Measurements from ENCODE around the gene CKAP4. TPM values are rescaled to one million over a fixed set of nuclear protein-coding genes. Genes with fewer than 3 reads are reported as not detected.

Gene CKAP4
- total RNA-seq, 1 donor from 2014 or later = 180 TPM

DNA sequence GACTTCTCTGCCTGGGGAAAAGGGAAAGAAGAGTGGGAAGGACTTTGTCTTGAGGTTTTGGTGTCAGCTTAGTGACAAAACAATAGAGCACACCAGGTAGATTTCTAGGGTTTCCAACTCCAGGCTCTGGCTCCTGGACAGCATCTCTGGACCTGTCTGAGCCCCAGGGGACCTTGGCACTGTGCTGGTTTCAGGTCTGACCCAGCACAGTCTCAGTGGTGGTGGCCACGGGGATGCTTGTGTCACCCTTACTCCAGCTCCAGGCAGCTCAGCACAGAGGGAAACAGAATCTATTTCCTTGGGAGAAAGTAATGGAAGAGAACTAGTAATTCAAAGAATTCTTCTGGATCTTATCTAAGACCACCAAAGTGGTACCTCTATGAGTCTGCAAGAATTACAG lies 11.1 kb upstream of the CKAP4 start:
- TF ChIP-seq, protein P1, sequence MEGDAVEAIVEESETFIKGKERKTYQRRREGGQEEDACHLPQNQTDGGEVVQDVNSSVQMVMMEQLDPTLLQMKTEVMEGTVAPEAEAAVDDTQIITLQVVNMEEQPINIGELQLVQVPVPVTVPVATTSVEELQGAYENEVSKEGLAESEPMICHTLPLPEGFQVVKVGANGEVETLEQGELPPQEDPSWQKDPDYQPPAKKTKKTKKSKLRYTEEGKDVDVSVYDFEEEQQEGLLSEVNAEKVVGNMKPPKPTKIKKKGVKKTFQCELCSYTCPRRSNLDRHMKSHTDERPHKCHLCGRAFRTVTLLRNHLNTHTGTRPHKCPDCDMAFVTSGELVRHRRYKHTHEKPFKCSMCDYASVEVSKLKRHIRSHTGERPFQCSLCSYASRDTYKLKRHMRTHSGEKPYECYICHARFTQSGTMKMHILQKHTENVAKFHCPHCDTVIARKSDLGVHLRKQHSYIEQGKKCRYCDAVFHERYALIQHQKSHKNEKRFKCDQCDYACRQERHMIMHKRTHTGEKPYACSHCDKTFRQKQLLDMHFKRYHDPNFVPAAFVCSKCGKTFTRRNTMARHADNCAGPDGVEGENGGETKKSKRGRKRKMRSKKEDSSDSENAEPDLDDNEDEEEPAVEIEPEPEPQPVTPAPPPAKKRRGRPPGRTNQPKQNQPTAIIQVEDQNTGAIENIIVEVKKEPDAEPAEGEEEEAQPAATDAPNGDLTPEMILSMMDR (IDR thresholded peaks at IDR 0.05; ENCODE audit: unreplicated experiment) = no peak
- Mint-ChIP-seq H3K27ac (no peak overlapping the region), H3K4me1 (no peaks in the 10 kb centered on the region), H3K9me3 (peaks cover 9% of the 10 kb centered on the region), H3K36me3 (no peaks in the 10 kb centered on the region), H3K27me3 (ENCODE audit: low read depth) (no peaks in the 10 kb centered on the region), H3K4me3 (no peak overlapping the region)
- DNase-seq (ENCODE audit: low spot score in 2 of 2, unreplicated experiment in 2 of 2) = no peak

DNA sequence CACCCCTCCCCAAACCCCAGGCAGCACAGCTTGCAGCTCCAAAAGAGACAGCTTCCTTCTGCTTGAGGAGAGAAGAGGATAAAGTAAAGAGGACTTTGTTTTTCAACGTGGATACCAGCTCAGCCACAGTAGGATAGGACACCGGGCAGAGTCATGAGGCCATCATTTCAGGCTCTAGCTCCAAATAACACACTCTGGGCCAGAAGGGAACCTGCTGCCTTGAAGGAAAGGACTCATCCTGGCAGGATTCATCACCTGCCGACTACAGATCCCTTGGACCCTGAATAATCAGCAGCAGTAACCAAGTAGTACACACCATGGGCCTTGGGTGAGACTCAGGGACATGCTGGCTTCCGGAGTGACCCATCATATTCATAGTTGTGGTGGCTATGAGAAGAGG lies 10.4 kb upstream of the CKAP4 start:
- Mint-ChIP-seq H3K4me1 (no peaks in the 10 kb centered on the region), H3K27me3 (ENCODE audit: low read depth) (no peaks in the 10 kb centered on the region), H3K27ac (no peak overlapping the region), H3K9me3 (peaks cover 7% of the 10 kb centered on the region), H3K36me3 (no peaks in the 10 kb centered on the region), H3K4me3 (no peak overlapping the region)
- TF ChIP-seq, protein P1 (IDR thresholded peaks at IDR 0.05; ENCODE audit: unreplicated experiment) = no peak
- DNase-seq (ENCODE audit: low spot score in 2 of 2, unreplicated experiment in 2 of 2) = no peak

DNA sequence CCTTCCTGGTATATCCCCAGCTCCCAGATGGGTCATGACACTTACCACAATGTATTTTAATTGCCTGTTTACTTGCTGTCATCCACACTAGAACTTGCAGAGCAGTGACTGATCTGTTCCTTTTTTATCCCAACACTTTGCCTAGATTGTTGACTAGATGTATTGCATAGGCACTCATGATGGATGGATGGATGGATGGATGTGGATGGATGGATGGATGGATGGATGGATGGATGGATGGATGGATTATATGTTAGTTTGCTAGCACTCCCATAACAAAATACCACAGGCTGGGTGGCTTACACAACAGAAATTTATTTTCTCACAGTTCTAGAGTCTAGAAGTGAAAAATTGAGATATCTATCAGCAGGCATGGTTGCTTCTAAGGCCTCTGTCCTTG lies 8.7 kb upstream of the CKAP4 start:
- Mint-ChIP-seq H3K27ac (no peak overlapping the region), H3K27me3 (ENCODE audit: low read depth) (no peaks in the 10 kb centered on the region), H3K36me3 (no peaks in the 10 kb centered on the region), H3K4me3 (no peak overlapping the region), H3K4me1 (peaks cover 11% of the 10 kb centered on the region), H3K9me3 (peaks cover 5% of the 10 kb centered on the region)
- DNase-seq (ENCODE audit: low spot score in 2 of 2, unreplicated experiment in 2 of 2) = no peak
- TF ChIP-seq, protein P1 (IDR thresholded peaks at IDR 0.05; ENCODE audit: unreplicated experiment) = no peak

DNA sequence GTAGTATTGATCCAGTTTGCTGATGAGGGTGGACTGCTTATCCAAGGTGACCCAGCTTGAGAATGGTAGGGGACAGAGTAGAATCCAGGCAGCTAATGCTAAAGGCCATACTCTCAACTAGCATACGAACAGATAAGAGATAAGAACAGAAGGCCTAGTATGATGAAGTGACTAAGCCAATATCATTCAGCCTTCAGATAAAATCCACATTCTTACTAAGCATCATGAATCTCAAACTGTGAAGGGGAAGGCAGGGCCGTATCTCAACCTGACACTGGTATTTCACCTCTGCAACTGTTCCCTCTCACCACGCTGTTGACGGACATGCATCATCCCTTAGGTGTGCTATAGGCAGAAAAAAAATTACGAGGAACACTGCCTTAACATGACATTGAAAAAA lies 8.1 kb upstream of the CKAP4 start:
- no peaks in the 10 kb centered on the region for H3K27me3 Mint-ChIP-seq (ENCODE audit: low read depth)

DNA sequence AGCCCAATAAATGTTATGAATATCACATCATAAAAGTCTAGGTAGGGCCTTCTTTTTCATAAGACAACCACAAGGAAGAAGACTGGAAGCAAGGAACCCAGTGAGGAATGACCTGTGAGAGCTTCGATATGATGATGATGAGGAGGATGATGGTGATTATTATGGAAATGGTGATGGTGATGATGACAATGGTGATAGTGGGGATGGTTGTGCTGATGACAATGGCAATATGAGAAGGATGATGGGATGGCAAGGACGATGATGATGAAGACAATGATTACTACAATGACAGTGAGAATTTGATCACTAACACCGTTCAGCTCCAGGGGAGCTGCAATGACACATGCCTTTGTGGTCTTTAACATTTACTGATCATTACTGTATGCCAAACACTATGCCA lies 7.7 kb upstream of the CKAP4 start:
- H3K27ac Mint-ChIP-seq = no peak overlapping the region
- DNase-seq (ENCODE audit: low spot score in 2 of 2, unreplicated experiment in 2 of 2) = no peak
- no peaks in the 10 kb centered on the region for H3K27me3 Mint-ChIP-seq (ENCODE audit: low read depth)
- H3K4me3 Mint-ChIP-seq = no peak overlapping the region
- no peaks in the 10 kb centered on the region for H3K36me3 Mint-ChIP-seq
- peaks cover 20% of the 10 kb centered on the region for H3K4me1 Mint-ChIP-seq
- TF ChIP-seq, protein P1 (IDR thresholded peaks at IDR 0.05; ENCODE audit: unreplicated experiment) = no peak
- H3K9me3 Mint-ChIP-seq = peaks cover 5% of the 10 kb centered on the region

More for the DNA sequence above, 8.1 kb upstream of the CKAP4 start:
- H3K27ac Mint-ChIP-seq = no peak overlapping the region
- no peaks in the 10 kb centered on the region for H3K36me3 Mint-ChIP-seq
- H3K4me1 Mint-ChIP-seq = peaks cover 17% of the 10 kb centered on the region
- H3K4me3 Mint-ChIP-seq = no peak overlapping the region
- DNase-seq (ENCODE audit: low spot score in 2 of 2, unreplicated experiment in 2 of 2) = no peak
- TF ChIP-seq, protein P1 (IDR thresholded peaks at IDR 0.05; ENCODE audit: unreplicated experiment) = no peak
- H3K9me3 Mint-ChIP-seq = peaks cover 5% of the 10 kb centered on the region

DNA sequence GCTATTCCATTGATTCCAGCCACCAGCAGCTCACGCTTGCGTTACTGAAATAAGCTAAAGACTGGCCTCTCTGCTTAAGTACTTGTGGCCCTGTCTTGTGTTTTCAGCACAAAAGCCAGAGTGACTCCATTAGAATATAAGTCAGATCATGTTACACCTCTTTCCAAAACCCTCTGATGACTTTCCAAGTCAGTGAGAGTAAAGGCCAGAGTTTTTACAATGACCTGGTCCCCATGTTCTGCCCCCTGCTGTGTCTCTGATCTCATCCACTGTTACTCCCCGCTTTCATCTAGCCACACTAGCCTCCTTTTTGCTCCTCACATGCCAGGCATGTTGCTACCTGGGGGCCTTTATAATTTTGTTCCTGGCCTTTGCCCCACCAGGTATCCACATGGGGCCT lies 6.9 kb upstream of the CKAP4 start:
- DNase-seq (ENCODE audit: low spot score in 2 of 2, unreplicated experiment in 2 of 2) = no peak
- Mint-ChIP-seq H3K9me3 (no peaks in the 10 kb centered on the region), H3K27me3 (ENCODE audit: low read depth) (no peaks in the 10 kb centered on the region), H3K27ac (no peak overlapping the region), H3K4me3 (no peak overlapping the region), H3K36me3 (no peaks in the 10 kb centered on the region), H3K4me1 (peaks cover 26% of the 10 kb centered on the region)
- TF ChIP-seq, protein P1 (IDR thresholded peaks at IDR 0.05; ENCODE audit: unreplicated experiment) = no peak
